CD4-positive, alpha-beta memory T cell (primary cell): Measurements from ENCODE around the gene TUT4. TPM values are rescaled to one million over a fixed set of nuclear protein-coding genes. Genes with fewer than 3 reads are reported as not detected.
A peak's percentile ranks its signal among the peaks of the same experiment; 100 is the strongest.

Source experiments
- CTCF ChIA-PET: fragments of 350-600 bp; sonication (Branson Sonifier 250); formaldehyde crosslinking; loops from one replicate; lab custom pipeline; 2021; ENCODE audit warnings: inconsistent platforms; ENCODE audit not compliant: partially characterized antibody; lab: Charles Lee
- POLR2A ChIA-PET: fragments of 350-600 bp; sonication (Branson Sonifier 250); formaldehyde crosslinking; loops from one replicate; lab custom pipeline; 2021; ENCODE audit not compliant: partially characterized antibody; lab: Charles Lee
- DNase-seq, 5 donors: peaks; one replicate each; pipeline versions ENCODE4 v3.0.0 to v3.0.0-alpha.2; 2020 to 2022; ENCODE audit warnings: mixed read lengths in 1 of 5
- H3K27ac ChIP-seq: one replicate; pipeline ENCODE4 v1.7.0; 2013; ENCODE audit warnings: low read depth, low read length
- H3K27me3 ChIP-seq: 2 replicates; pipeline ENCODE4 v1.7.0; 2013; ENCODE audit warnings: mild to moderate bottlenecking, low read length, moderate library complexity; ENCODE audit not compliant: insufficient read depth
- H3K36me3 ChIP-seq: 2 replicates; pipeline ENCODE4 v1.7.0; 2013; ENCODE audit warnings: mild to moderate bottlenecking, low read length, moderate library complexity; ENCODE audit not compliant: insufficient read depth
- H3K4me1 ChIP-seq: 2 replicates; pipeline ENCODE4 v1.7.0; 2013; ENCODE audit warnings: mild to moderate bottlenecking, low read length, moderate library complexity; ENCODE audit not compliant: insufficient read depth
- H3K4me3 ChIP-seq, 2 donors: one replicate each; pipeline ENCODE4 v1.7.0; 2013; ENCODE audit warnings: low read length in 2 of 2, mild to moderate bottlenecking in 1 of 2
- H3K9me3 ChIP-seq, 2 donors: one replicate each; pipeline ENCODE4 v1.7.0; 2013; ENCODE audit warnings: low read length in 2 of 2, control low read depth in 1 of 2; ENCODE audit not compliant: control insufficient read depth in 1 of 2
- H3K27ac Mint-ChIP-seq, 7 donors: one replicate each; pipeline ENCODE4 v1.8.0; 2020 to 2021; ENCODE audit warnings: mixed read lengths in 7 of 7, mild to moderate bottlenecking in 6 of 7, inconsistent platforms in 3 of 7, moderate library complexity in 3 of 7
- H3K27me3 Mint-ChIP-seq, 2 donors: one replicate each; pipeline ENCODE4 v1.8.0; 2020 to 2021; ENCODE audit warnings: mixed read lengths in 2 of 2
- H3K36me3 Mint-ChIP-seq, 2 donors: one replicate each; pipeline ENCODE4 v1.8.0; 2020 to 2021; ENCODE audit warnings: mixed read lengths in 2 of 2, inconsistent platforms in 1 of 2, mild to moderate bottlenecking in 1 of 2
- H3K4me1 Mint-ChIP-seq, 4 donors: one replicate each; pipeline ENCODE4 v1.8.0; 2020 to 2021; ENCODE audit warnings: mixed read lengths in 4 of 4, mild to moderate bottlenecking in 1 of 4
- H3K4me3 Mint-ChIP-seq, 8 donors: one replicate each; pipeline ENCODE4 v1.8.0; 2020 to 2021; ENCODE audit warnings: mixed read lengths in 8 of 8, mild to moderate bottlenecking in 7 of 8, moderate library complexity in 6 of 8, inconsistent platforms in 3 of 8
- H3K9me3 Mint-ChIP-seq, 8 donors: one replicate each; pipeline ENCODE4 v1.8.0; 2020 to 2021; ENCODE audit warnings: mixed read lengths in 8 of 8, mild to moderate bottlenecking in 5 of 8, inconsistent platforms in 3 of 8, moderate library complexity in 1 of 8
- intact Hi-C: fragments of 100-400 bp; cut with micrococcal nuclease; formaldehyde crosslinking; loops from one replicate; pipeline ENCODE4 v1.15.1; 2023
- polyA plus RNA-seq, 2 donors: library from polyadenylated mRNA; unstranded; fragments of 300-500 nt; fragmentation: Illumina TruSeq; gene quantifications; one replicate each; pipeline ENCODE4 v1.2.3, GENCODE V29; 2021
- total RNA-seq, 2 experiments: library from RNA; stranded (reverse); gene quantifications; one replicate each; pipeline ENCODE4 v1.2.3, GENCODE V29; 2021

Gene TUT4
- total and polyA plus RNA-seq, 4 experiments from 2014 or later, result 22.4 to 159 (median 96.8) TPM

DNA sequence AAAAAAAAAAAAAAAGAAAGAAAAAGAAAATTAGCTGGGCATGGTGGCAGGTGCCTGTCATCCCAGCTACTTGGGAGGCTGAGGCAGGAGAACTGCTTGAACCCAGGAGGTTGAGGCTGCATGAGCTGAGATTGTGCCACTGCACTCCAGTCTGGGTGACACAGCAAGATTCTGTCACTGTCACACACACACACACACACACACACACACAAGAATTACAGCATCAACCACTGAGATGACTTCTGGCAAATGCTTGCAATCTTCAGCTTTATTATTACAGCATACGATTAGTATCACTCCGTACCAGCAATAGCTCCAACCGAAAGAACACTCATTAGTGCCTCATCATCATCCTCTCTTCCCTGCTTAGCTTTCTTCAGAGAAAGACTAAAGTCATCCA lies 153.3 kb downstream of the TUT4 start:
- Mint-ChIP-seq H3K4me3 (no peak overlapping the region), H3K36me3 (peaks cover 3 to 8% of the 10 kb centered on the region in 2 donors), H3K9me3 (peaks cover 0 to 2% (median 0%) of the 10 kb centered on the region in 8 donors), H3K27me3 (no peaks in the 10 kb centered on the region), H3K4me1 (peaks cover 6 to 13% (median 10%) of the 10 kb centered on the region in 4 donors), H3K27ac (no peak overlapping the region)
- POLR2A ChIA-PET, result interaction anchor here (1.9 kb wide), 1 partner anchor 34 kb away, joined by 7 read pairs; the partner anchor contains the start of gene CC2D1B
- H3K4me3 ChIP-seq, result no peak overlapping the region
- no peaks in the 10 kb centered on the region for H3K36me3 ChIP-seq
- CTCF ChIA-PET, result interaction anchor here (0.8 to 1.7 kb wide), 2 partner anchors 26 to 287 kb away, joined by 3 read pairs; no protein-coding TSS in a partner anchor
- peaks cover 9% of the 10 kb centered on the region for H3K4me1 ChIP-seq
- no peak for DNase-seq
- no peaks in the 10 kb centered on the region for H3K9me3 ChIP-seq
- intact Hi-C loops, result loop anchor here (5.0 to 10.0 kb wide), 2 partner anchors 522 to 835 kb away; partner anchors contain the start of genes MAGOH and NRDC
- no peaks in the 10 kb centered on the region for H3K27me3 ChIP-seq
- no peak overlapping the region for H3K27ac ChIP-seq

DNA sequence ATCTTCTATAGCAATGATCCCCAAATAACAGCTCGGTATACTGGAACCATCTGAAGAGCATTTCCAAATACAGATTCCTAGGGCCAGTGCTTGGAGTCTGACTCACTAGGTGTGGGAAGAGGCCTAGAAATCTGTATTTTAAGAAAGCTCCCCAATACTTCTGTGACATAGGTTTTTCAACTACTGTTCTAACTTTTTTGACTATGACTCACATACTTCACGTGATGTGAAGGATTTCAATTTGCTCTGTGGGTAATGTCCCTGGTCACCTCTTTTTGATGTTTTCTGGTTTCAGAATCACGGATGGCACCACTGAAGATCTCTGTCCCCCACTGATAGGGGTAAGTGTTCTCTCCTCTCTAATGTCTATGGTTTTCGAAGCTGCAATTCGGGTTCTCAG lies 159.7 kb downstream of the TUT4 start:
- ChIA-PET CTCF (no interaction called here), POLR2A (no interaction called here)
- Histone ChIP-seq H3K36me3 (no peaks in the 10 kb centered on the region), H3K4me1 (no peaks in the 10 kb centered on the region), H3K27me3 (no peaks in the 10 kb centered on the region), H3K9me3 (no peaks in the 10 kb centered on the region), H3K4me3 (no peak overlapping the region), H3K27ac (no peak overlapping the region)
- DNase-seq, result no peak
- Mint-ChIP-seq H3K36me3 (peaks cover 0 to under 1% of the 10 kb centered on the region in 2 donors), H3K9me3 (no peaks in the 10 kb centered on the region), H3K27ac (peak overlapping the region in 1 of 7 donors; percentile 55), H3K4me1 (no peaks in the 10 kb centered on the region), H3K4me3 (no peak overlapping the region), H3K27me3 (no peaks in the 10 kb centered on the region)
- intact Hi-C loops, result no loop called here

DNA sequence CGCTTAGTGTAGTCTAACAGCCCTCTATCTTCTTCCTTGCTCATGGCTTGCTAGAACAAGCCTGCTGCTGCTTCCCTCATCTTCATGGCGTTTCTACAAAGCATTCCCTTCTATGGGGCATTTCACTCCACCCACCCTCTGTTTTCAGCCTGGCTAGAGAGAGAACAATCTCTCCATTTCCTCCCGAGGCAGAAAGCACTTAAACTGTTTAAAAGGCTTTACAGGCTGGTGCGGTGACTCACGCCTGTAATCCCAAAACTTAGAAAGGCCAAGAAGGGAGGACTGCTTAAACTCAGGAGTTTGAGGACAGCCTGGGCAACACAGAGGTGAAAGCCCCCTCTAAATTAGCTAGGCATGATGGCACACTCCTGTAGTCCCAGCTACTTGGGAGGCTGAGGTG lies 166.4 kb downstream of the TUT4 start:
- ChIA-PET POLR2A (no interaction called here), CTCF (no interaction called here)
- H3K4me3 ChIP-seq, result no peak overlapping the region
- H3K36me3 ChIP-seq, result no peaks in the 10 kb centered on the region
- peaks cover 2 to 4% of the 10 kb centered on the region in 2 donors for H3K36me3 Mint-ChIP-seq
- H3K27me3 Mint-ChIP-seq, result no peaks in the 10 kb centered on the region
- no peaks in the 10 kb centered on the region for H3K9me3 ChIP-seq
- no peak overlapping the region for H3K27ac Mint-ChIP-seq
- DNase-seq, result no peak
- no peaks in the 10 kb centered on the region for H3K9me3 Mint-ChIP-seq
- intact Hi-C loops, result no loop called here
- H3K27me3 ChIP-seq, result no peaks in the 10 kb centered on the region
- no peaks in the 10 kb centered on the region for H3K4me1 Mint-ChIP-seq
- no peaks in the 10 kb centered on the region for H3K4me1 ChIP-seq
- no peak overlapping the region for H3K27ac ChIP-seq
- H3K4me3 Mint-ChIP-seq, result no peak overlapping the region

DNA sequence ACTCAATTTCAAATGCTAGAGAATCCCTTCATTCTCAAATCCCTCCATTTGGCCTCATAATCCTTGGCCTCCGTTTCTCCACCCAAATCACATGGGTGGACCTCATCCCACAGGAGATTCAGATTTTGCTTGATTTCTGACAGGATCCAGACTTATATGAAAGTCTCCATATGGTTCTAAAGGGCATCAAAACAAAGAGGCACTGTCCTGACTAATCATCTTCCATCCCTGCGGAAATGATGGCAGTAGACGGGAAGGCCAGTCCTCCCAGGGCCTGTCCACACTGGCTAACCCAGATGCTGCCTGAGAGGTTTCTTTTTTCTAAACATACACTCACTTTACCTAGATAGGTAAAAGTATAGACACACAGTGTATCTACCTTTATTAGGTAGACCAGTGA lies 167.5 kb downstream of the TUT4 start:
- H3K9me3 Mint-ChIP-seq, result no peaks in the 10 kb centered on the region
- no peak overlapping the region for H3K27ac Mint-ChIP-seq
- H3K4me3 Mint-ChIP-seq, result no peak overlapping the region
- Histone ChIP-seq H3K9me3 (no peaks in the 10 kb centered on the region), H3K36me3 (no peaks in the 10 kb centered on the region), H3K27ac (no peak overlapping the region), H3K4me3 (no peak overlapping the region), H3K27me3 (no peaks in the 10 kb centered on the region), H3K4me1 (no peaks in the 10 kb centered on the region)
- H3K4me1 Mint-ChIP-seq, result no peaks in the 10 kb centered on the region
- no peak for DNase-seq
- intact Hi-C loops, result no loop called here
- POLR2A ChIA-PET, result no interaction called here
- H3K36me3 Mint-ChIP-seq, result peaks cover 2 to 4% of the 10 kb centered on the region in 2 donors
- H3K27me3 Mint-ChIP-seq, result no peaks in the 10 kb centered on the region
- CTCF ChIA-PET, result no interaction called here

Other genes starting within 250 kb of the TUT4 start
- gene CC2D1B, start 186.9 kb downstream of the TUT4 start, total RNA-seq, result 10 to 100 TPM; 83.7 to 84.1 TPM
- 10 to 100 TPM in 1 of 2 donors, 1 to 10 TPM in 1; 2.6 to 14.8 TPM for gene CC2D1B, start 186.9 kb downstream of the TUT4 start, polyA plus RNA-seq
- 1 to 10 TPM; 1.1 to 1.5 TPM for gene ORC1, start 148.7 kb downstream of the TUT4 start, total RNA-seq
- gene ORC1, start 148.7 kb downstream of the TUT4 start, polyA plus RNA-seq, result under 1 TPM; 0.16 to 0.25 TPM
- 10 to 100 TPM; 69.7 to 70.4 TPM for gene PRPF38A, start 148.5 kb downstream of the TUT4 start, total RNA-seq
- gene PRPF38A, start 148.5 kb downstream of the TUT4 start, polyA plus RNA-seq, result 10 to 100 TPM; 27.5 to 45.8 TPM
- 10 to 100 TPM; 26.3 to 27.5 TPM for gene GPX7, start 49.3 kb upstream of the TUT4 start, total RNA-seq
- gene GPX7, start 49.3 kb upstream of the TUT4 start, polyA plus RNA-seq, result 10 to 100 TPM; 34.1 to 34.4 TPM
- gene SHISAL2A, start 80.1 kb upstream of the TUT4 start, total RNA-seq, result 10 to 100 TPM; 64.8 to 75.6 TPM
- 1 to 10 TPM; 3.2 to 8.4 TPM for gene SHISAL2A, start 80.1 kb upstream of the TUT4 start, polyA plus RNA-seq
- gene COA7, start 145.3 kb upstream of the TUT4 start, total RNA-seq, result 1 to 10 TPM; 2.9 to 3.9 TPM
- gene COA7, start 145.3 kb upstream of the TUT4 start, polyA plus RNA-seq, result 1 to 10 TPM; 2.3 to 5.3 TPM
- gene ZYG11B, start 173.4 kb upstream of the TUT4 start, total RNA-seq, result 10 to 100 TPM; 21.7 to 23.1 TPM
- 10 to 100 TPM in 1 of 2 donors, 1 to 10 TPM in 1; 6.1 to 17.2 TPM for gene ZYG11B, start 173.4 kb upstream of the TUT4 start, polyA plus RNA-seq